OCI-LY3 (cell line): ENCODE measurements around the gene LCE3B.

ENCODE experiments used
- H2AFZ ChIP-seq: fragments of 200-600, 300-600 bp; shearing (Covaris generic); 2 replicates; pipeline ENCODE4 v1.6.0; 2014; ENCODE audit warnings: antibody characterized with exemption, low read depth, low read length
- H3K27ac ChIP-seq: fragments of 200-600, 300-600 bp; sonication (generic); 2 replicates; pipeline ENCODE4 v1.5.1; 2014; ENCODE audit warnings: mild to moderate bottlenecking, low read length, moderate library complexity, mixed read lengths
- H3K27me3 ChIP-seq: fragments of 200-600, 300-600 bp; sonication (generic); 2 replicates; pipeline ENCODE4 v1.6.1; 2014; ENCODE audit warnings: low read depth, low read length, mixed read lengths
- H3K36me3 ChIP-seq: fragments of 200-600, 300-600 bp; sonication (generic); replicated peaks from 2 replicates; pipeline ENCODE3; 2014; ENCODE audit warnings: low read depth, low read length, mixed read lengths
- H3K4me1 ChIP-seq: fragments of 300-600, 200-600 bp; sonication (generic); 2 replicates; pipeline ENCODE4 v1.6.1; 2014; ENCODE audit warnings: low read length, mixed read lengths
- H3K4me2 ChIP-seq: fragments of 200-600, 300-600 bp; sonication (generic); 2 replicates; pipeline ENCODE4 v1.6.1; 2014; ENCODE audit warnings: low read length, mixed read lengths
- H3K4me3 ChIP-seq: fragments of 300-600, 200-600 bp; sonication (generic); 2 replicates; pipeline ENCODE4 v1.5.1; 2014; ENCODE audit warnings: antibody characterized with exemption, mild to moderate bottlenecking, low read length, moderate library complexity
- H3K79me2 ChIP-seq: fragments of 300-600, 200-600 bp; shearing (Covaris generic); 2 replicates; pipeline ENCODE4 v1.6.1; 2014; ENCODE audit warnings: mild to moderate bottlenecking, low read length, mixed read lengths
- H3K9ac ChIP-seq: fragments of 300-600, 200-600 bp; shearing (Covaris generic); 2 replicates; pipeline ENCODE4 v1.6.0; 2014; ENCODE audit warnings: mild to moderate bottlenecking, low read length, moderate library complexity
- H3K9me3 ChIP-seq: fragments of 200-600, 300-600 bp; shearing (Covaris generic); 2 replicates; pipeline ENCODE4 v1.6.1; 2014; ENCODE audit warnings: low read length, mixed read lengths; ENCODE audit not compliant: insufficient read depth
- H4K20me1 ChIP-seq: fragments of 200-600, 300-600 bp; sonication (generic); 2 replicates; pipeline ENCODE4 v1.6.1; 2016; ENCODE audit warnings: low read length, mixed read lengths; ENCODE audit not compliant: insufficient read depth
- EZH2phosphoT487 ChIP-seq: fragments of 200-600 bp; shearing (Covaris generic); IDR thresholded peaks from 2 replicates; pipeline ENCODE4 v1.6.1; 2018; ENCODE audit warnings: antibody characterized with exemption, mixed run types, low read depth
- TF ChIP-seq, protein P1 (sequence below): fragments of 200-600, 300-600 bp; sonication (generic); IDR thresholded peaks from 2 replicates; pipeline ENCODE4 v1.5.1; 2014; ENCODE audit warnings: antibody characterized with exemption, low read length, low read depth

Gene LCE3B

DNA sequence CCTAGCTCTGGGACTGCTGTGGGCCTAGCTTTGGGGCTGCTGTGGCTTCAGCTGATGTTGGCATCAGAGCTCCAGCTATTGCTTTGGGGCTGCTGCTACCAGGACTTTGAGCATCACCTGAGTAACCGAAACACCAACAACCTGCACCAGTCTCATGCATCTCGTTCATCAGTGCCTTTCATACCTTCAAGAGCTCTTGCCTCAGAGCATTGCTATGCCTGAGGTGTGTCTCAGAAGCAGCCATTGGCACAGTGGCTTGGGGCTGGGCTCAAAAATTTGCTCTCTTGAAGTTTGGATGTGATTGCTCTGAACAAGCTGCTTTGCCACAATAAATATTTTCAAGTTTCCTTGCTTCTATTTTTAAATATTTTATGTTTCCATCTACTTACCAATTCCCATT lies 42.8 kb downstream of the LCE3B start:
- Histone ChIP-seq H3K4me1 (no peaks in the 10 kb centered on the region), H2AFZ (no peak overlapping the region), H3K79me2 (no peaks in the 10 kb centered on the region), H3K36me3 (no peaks in the 10 kb centered on the region), H3K4me3 (no peak overlapping the region), H3K9ac (no peak overlapping the region), H3K27me3 (peaks cover 40% of the 10 kb centered on the region; the same call in 1 of the 2 replicates), H4K20me1 (no peaks in the 10 kb centered on the region), H3K9me3 (no peaks in the 10 kb centered on the region), H3K27ac (no peak overlapping the region), H3K4me2 (no peak overlapping the region)
- TF ChIP-seq, protein P1, sequence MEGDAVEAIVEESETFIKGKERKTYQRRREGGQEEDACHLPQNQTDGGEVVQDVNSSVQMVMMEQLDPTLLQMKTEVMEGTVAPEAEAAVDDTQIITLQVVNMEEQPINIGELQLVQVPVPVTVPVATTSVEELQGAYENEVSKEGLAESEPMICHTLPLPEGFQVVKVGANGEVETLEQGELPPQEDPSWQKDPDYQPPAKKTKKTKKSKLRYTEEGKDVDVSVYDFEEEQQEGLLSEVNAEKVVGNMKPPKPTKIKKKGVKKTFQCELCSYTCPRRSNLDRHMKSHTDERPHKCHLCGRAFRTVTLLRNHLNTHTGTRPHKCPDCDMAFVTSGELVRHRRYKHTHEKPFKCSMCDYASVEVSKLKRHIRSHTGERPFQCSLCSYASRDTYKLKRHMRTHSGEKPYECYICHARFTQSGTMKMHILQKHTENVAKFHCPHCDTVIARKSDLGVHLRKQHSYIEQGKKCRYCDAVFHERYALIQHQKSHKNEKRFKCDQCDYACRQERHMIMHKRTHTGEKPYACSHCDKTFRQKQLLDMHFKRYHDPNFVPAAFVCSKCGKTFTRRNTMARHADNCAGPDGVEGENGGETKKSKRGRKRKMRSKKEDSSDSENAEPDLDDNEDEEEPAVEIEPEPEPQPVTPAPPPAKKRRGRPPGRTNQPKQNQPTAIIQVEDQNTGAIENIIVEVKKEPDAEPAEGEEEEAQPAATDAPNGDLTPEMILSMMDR = no peak
- TF ChIP-seq EZH2phosphoT487 = no peak

DNA sequence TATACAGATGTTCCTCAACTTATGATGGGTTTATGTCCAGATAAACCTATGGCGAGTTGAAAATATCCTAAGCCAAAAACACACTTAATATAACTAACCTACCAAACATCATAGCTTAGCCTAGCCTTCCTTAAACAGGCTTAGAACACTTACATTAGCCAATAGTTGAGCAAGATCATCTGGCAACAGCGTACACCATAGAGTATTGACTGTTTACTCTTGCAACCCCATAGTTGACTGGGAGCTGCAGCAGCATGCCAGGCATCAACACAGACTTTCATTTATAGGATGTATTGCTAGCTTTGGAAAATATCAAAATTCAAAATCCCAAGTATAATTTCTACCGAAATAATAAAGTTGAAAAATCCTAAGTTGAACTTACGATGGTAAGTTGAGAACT lies 44.1 kb downstream of the LCE3B start:
- TF ChIP-seq, protein P1 = no peak
- TF ChIP-seq EZH2phosphoT487 = no peak
- Histone ChIP-seq H3K4me1 (no peaks in the 10 kb centered on the region), H3K9ac (no peak overlapping the region), H3K4me3 (no peak overlapping the region), H3K4me2 (no peak overlapping the region), H2AFZ (no peak overlapping the region), H3K27me3 (peaks cover 41% of the 10 kb centered on the region), H3K36me3 (no peaks in the 10 kb centered on the region), H3K27ac (no peak overlapping the region), H3K9me3 (no peaks in the 10 kb centered on the region), H4K20me1 (no peaks in the 10 kb centered on the region), H3K79me2 (no peaks in the 10 kb centered on the region)

DNA sequence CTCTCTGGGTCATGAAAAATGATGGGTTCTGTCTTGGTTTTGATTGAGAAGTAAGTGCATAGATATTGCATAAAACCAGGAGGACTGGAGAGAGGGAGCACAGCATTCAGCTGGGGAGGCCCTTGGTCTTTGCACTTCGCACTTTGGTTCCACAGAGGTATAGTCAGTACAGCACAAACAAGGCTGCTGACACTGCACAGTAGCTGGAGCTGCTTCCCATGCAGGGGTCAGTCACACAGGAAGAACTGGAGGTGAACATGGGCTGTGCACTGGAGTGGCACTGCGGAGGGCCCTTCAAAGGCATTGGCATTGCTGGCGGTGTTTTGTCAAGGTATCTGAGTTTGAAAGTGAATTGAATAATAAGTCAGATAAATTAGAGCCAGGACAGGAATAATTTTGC lies 45.0 kb downstream of the LCE3B start:
- Histone ChIP-seq H3K9me3 (no peaks in the 10 kb centered on the region), H2AFZ (no peak overlapping the region), H3K27me3 (peaks cover 45% of the 10 kb centered on the region), H3K4me3 (no peak overlapping the region), H3K36me3 (no peaks in the 10 kb centered on the region), H3K9ac (no peak overlapping the region), H3K4me2 (no peak overlapping the region), H3K4me1 (no peaks in the 10 kb centered on the region), H3K27ac (no peak overlapping the region), H3K79me2 (no peaks in the 10 kb centered on the region), H4K20me1 (no peaks in the 10 kb centered on the region)
- no peak for TF ChIP-seq EZH2phosphoT487
- TF ChIP-seq, protein P1 = no peak

DNA sequence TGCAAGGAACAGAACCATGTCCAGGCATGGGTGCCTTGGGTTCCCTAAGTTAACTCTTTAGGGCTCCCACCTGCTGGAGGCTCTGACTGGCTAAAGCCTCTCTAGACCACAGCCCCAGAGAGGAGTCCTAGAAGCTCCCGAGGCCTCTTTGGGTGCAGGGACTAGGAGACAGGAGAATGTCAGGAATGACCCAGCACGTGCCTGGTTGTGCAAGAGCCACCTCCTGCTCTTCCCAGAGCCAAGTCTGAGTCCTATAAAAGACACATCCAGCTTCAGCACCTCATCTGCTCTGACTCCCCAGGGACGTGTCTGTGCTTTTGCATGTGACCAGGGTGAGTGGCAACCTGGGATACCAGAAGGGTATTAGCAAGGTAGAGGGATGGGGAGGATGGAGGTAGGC lies 49.5 kb downstream of the LCE3B start, which contains the start of gene LCE2D:
Gene LCE2D, plus strand, starts transcription at position 283 of the 400 bp plus-strand sequence. CDS start 726 bp downstream, outside the sequence.
- Histone ChIP-seq H3K4me3 (no peak within 1 kb of the TSS), H3K9ac (no peak within 1 kb of the TSS), H3K36me3 (no peaks in the 10 kb centered on the region), H3K4me2 (no peak within 1 kb of the TSS), H2AFZ (no peak within 1 kb of the TSS), H4K20me1 (no peaks in the 10 kb centered on the region), H3K27me3 (peaks cover 47% of the 10 kb centered on the region), H3K4me1 (no peaks in the 10 kb centered on the region), H3K79me2 (no peaks in the 10 kb centered on the region), H3K9me3 (no peaks in the 10 kb centered on the region), H3K27ac (no peak within 1 kb of the TSS)
- no peak for TF ChIP-seq EZH2phosphoT487
- TF ChIP-seq, protein P1 = no peak
